Adrenal gland (tissue), 12 donors: ENCODE results near the gene ARHGEF18. TPM values are rescaled to one million over a fixed set of nuclear protein-coding genes. Genes with fewer than 3 reads are reported as not detected.

Source experiments
- DNase-seq, 7 donors: peaks; one replicate each; pipeline ENCODE4 v3.0.0-alpha.2; 2019 to 2020
- H3K27ac ChIP-seq, 5 donors: fragments of 200-600 bp; sonication (generic) in 4 of 5; 1 replicate in 3 of 5; 2 replicates in 2 of 5; pipeline versions ENCODE4 v1.5.1 to v1.8.0; 2016 to 2020; ENCODE audit warnings: mild to moderate bottlenecking in 1 of 5
- H3K27me3 ChIP-seq: fragments of 200-600 bp; 2 replicates; pipeline ENCODE4 v1.8.0; 2021
- H3K36me3 ChIP-seq, 2 donors: fragments of 200-600 bp; replicated peaks in 1 of 2; 1 replicate in 1 of 2; 2 replicates in 1 of 2; pipeline versions ENCODE4 v1.5.1 to v1.8.0; 2018 to 2022
- H3K4me1 ChIP-seq, 2 donors: fragments of 200-600 bp; replicated peaks in 1 of 2; 1 replicate in 1 of 2; 2 replicates in 1 of 2; pipeline versions ENCODE4 v1.5.1 to v1.8.0; 2018 to 2021
- H3K4me3 ChIP-seq, 4 donors: fragments of 200-600 bp; sonication (generic) in 3 of 4; one replicate each; pipeline ENCODE4 v1.5.1; 2016 to 2018
- H3K9me3 ChIP-seq, 3 donors: fragments of 200-600 bp; sonication (generic) in 1 of 3; replicated peaks in 1 of 3; 1 replicate in 2 of 3; 2 replicates in 1 of 3; pipeline versions ENCODE4 v1.5.1 to v1.8.0; 2016 to 2021
- POLR2A ChIP-seq, 2 donors: fragments of 450-650 bp; IDR thresholded peaks; one replicate each; pipeline ENCODE4 v1.6.1; 2017; ENCODE audit warnings: antibody characterized with exemption in 2 of 2, mild to moderate bottlenecking in 2 of 2, moderate library complexity in 1 of 2
- WGBS, 4 donors: extraction: QIAGEN DNeasy Blood & Tissue Kit in 2 of 4; methylation state at CpG; one replicate each; pipeline versions ENCODE4 v1.1.5 to v1.1.7; 2013 to 2017; 5-methylcytosine and 5-hydroxymethylcytosine counted together
- intact Hi-C, 2 donors: fragments of 100-400 bp; cut with DNase I; formaldehyde crosslinking; loops; one replicate each; pipeline versions ENCODE4 v1.14.1 to v1.15.0; 2022 to 2023
- polyA plus RNA-seq, 3 donors: library from polyadenylated mRNA; stranded (reverse); fragments of 200-250 nt in 2 of 3; fragments of 350-450 nt in 1 of 3; fragmentation: Illumina TruSeq in 1 of 3; extraction: RNeasy Lipid Tissue Mini Kit (QIAGEN cat#74804) in 1 of 3; gene quantifications; one replicate each; pipeline ENCODE4 v1.2.3, GENCODE V29; 2013 to 2014
- total RNA-seq, 9 donors: library from RNA; depleted of rRNA in 4 of 9; stranded (reverse); fragments of >200 nt in 4 of 9; fragments of 120-200 nt in 1 of 9; fragmentation: NEBNext Ultra II Directional in 1 of 9; extraction: Animal tissue kit (Norgen Biotek cat#: 25700) in 1 of 9; gene quantifications; one replicate each; pipeline versions ENCODE4 v1.1.0 to v1.2.4, GENCODE V29; 2013 to 2023
- TF ChIP-seq, protein P1 (sequence below), 6 experiments: fragments of 450-650 bp in 4 of 6; fragments of 200-600 bp in 2 of 6; sonication (generic) in 1 of 6; IDR thresholded peaks; 1 replicate in 5 of 6; 2 replicates in 1 of 6; pipeline versions ENCODE4 v1.5.1 to v1.8.0; 2016 to 2021; ENCODE audit warnings: antibody characterized with exemption in 6 of 6, mild to moderate bottlenecking in 2 of 6, moderate library complexity in 1 of 6
- donor health status: healthy with polysubstance abuse.
- donor health status: Bipolar disorder and iron deficiency.
- donor health status: DM: yes; HTN: yes; CAD: no.
- donor health status: DM: no; HTN: no; CAD: no.
- donor health status: DM: no; HTN: no; CAD: no.
- donor health status: DM: yes; HTN: yes; CAD: no.

ARHGEF18 gene
- total and polyA plus RNA-seq, 12 donors: 5.9 to 52.3 (median 32.0) TPM

DNA sequence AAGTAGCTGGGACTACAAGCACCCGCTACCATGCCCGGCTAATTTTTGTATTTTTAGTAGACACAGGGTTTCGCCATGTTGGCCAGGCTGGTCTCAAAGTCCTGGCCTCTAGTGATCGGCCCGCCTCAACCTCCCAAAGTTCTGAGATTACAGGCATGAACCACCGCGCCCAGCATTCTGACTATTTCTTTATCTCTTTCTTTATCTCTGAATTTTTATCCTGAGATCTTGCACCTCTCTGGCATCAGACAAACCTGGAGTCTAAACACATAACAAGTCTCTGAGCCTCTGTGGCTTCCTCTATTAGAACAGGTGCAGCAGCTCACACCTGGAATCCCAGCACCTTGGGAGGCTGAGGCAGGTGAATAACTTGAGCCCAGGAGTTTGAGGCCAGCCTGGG, 28.5 kb downstream of the ARHGEF18 start:
- WGBS, 4 donors: 96 to 98% (median 97%) methylated on average over 7 of the region's 7 CpGs
- DNase-seq: no peak
- Histone ChIP-seq H3K36me3 (no peaks in the 10 kb centered on the region), H3K27me3 (no peaks in the 10 kb centered on the region), H3K4me1 (peaks cover 0 to 4% of the 10 kb centered on the region in 2 donors), H3K9me3 (no peaks in the 10 kb centered on the region), H3K27ac (no peak overlapping the region), H3K4me3 (no peak overlapping the region)
- intact Hi-C loops: no loop called here
- TF ChIP-seq POLR2A (IDR thresholded peaks at IDR 0.05): no peak
- TF ChIP-seq, protein P1, sequence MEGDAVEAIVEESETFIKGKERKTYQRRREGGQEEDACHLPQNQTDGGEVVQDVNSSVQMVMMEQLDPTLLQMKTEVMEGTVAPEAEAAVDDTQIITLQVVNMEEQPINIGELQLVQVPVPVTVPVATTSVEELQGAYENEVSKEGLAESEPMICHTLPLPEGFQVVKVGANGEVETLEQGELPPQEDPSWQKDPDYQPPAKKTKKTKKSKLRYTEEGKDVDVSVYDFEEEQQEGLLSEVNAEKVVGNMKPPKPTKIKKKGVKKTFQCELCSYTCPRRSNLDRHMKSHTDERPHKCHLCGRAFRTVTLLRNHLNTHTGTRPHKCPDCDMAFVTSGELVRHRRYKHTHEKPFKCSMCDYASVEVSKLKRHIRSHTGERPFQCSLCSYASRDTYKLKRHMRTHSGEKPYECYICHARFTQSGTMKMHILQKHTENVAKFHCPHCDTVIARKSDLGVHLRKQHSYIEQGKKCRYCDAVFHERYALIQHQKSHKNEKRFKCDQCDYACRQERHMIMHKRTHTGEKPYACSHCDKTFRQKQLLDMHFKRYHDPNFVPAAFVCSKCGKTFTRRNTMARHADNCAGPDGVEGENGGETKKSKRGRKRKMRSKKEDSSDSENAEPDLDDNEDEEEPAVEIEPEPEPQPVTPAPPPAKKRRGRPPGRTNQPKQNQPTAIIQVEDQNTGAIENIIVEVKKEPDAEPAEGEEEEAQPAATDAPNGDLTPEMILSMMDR (IDR thresholded peaks at IDR 0.05): no peak

DNA sequence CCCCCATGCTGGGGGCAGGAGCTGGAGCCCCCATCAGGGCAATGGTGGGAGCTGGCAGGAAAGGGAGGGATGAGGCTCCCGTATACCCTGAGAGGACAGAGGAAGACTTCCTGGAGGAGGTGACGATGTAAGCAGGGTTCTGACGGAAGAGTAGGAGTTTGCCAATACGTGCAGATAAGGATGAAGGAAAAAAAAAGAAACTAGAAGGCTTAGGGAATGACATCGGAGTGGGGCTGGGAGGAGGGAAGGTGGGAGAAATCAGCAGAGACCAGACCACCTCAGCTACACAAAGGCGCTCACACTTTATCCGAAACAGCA, 32.3 kb downstream of the ARHGEF18 start:
- Histone ChIP-seq H3K4me1 (peaks cover 0 to 4% of the 10 kb centered on the region in 2 donors), H3K27ac (no peak overlapping the region), H3K36me3 (no peaks in the 10 kb centered on the region), H3K9me3 (no peaks in the 10 kb centered on the region), H3K27me3 (no peaks in the 10 kb centered on the region), H3K4me3 (no peak overlapping the region)
- 77 to 86% (median 85%) methylated on average over 7 of the region's 7 CpGs for WGBS, 4 donors
- DNase-seq: no peak
- no peak for TF ChIP-seq POLR2A (IDR thresholded peaks at IDR 0.05)
- TF ChIP-seq, protein P1 (IDR thresholded peaks at IDR 0.05): no peak
- intact Hi-C loops: loop anchor here in 1 of 2 donors (10.0 kb wide), 1 partner anchor 154 kb away; the partner anchor contains the start of gene PNPLA6

DNA sequence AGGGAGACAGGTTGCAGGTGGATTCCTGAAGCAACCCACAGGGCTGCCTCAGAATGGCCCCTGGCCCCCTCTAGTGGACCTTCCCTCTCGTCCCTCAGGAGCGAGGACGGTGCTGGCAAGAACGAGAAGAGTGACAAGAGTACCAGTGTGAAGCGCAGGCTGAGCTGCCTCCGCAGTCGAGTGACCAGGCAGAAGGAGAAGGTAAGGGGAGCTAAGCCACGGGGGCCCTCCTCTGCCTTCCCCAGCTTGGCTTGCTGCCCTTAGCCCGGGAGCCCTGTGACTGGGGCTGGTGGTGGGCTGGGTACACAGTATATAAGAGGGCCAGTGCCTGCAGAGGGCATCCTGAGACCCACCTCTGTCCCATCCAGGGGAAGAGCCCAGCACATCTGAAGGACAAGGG, 34.0 kb downstream of the ARHGEF18 start:
- H3K9me3 ChIP-seq: no peaks in the 10 kb centered on the region
- H3K4me1 ChIP-seq: peaks cover 0 to 4% of the 10 kb centered on the region in 2 donors
- no peak overlapping the region for H3K27ac ChIP-seq
- 79 to 94% (median 85%) methylated on average over 3 to 9 of the region's 9 CpGs for WGBS, 4 donors
- TF ChIP-seq, protein P1 (IDR thresholded peaks at IDR 0.05): no peak
- no peak for TF ChIP-seq POLR2A (IDR thresholded peaks at IDR 0.05)
- H3K4me3 ChIP-seq: no peak overlapping the region
- H3K36me3 ChIP-seq: no peaks in the 10 kb centered on the region
- intact Hi-C loops: loop anchor here in 1 of 2 donors (10.0 kb wide), 1 partner anchor 152 kb away; the partner anchor contains the start of gene PNPLA6
- H3K27me3 ChIP-seq: no peaks in the 10 kb centered on the region
- no peak for DNase-seq

DNA sequence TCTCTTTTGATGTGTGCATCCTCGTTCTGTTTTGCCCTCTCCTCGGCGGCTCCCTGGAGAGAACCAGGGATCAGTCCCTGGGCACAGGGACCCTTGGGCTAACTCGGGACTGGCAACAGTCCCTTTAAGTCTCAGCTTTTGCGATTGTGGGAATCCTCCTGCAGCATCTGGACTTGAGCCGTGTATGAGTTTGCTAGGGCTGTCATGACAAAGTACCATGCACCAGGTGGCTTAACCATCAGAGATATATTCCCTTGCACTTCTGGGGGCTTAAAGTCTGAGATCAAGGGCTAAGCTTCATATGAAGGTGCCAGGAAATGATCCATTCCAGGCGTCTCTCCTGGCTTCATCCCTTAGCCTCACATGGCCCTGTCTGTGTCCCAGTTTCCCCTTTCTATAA, 34.5 kb downstream of the ARHGEF18 start:
- Histone ChIP-seq H3K36me3 (no peaks in the 10 kb centered on the region), H3K4me1 (peaks cover 0 to 4% of the 10 kb centered on the region in 2 donors), H3K9me3 (no peaks in the 10 kb centered on the region), H3K27ac (no peak overlapping the region), H3K27me3 (no peaks in the 10 kb centered on the region), H3K4me3 (no peak overlapping the region)
- intact Hi-C loops: loop anchor here in 1 of 2 donors (10.0 kb wide), 1 partner anchor 152 kb away; the partner anchor contains the start of gene PNPLA6
- 82 to 88% (median 85%) methylated on average over 7 of the region's 7 CpGs for WGBS, 4 donors
- DNase-seq: no peak
- TF ChIP-seq, protein P1 (IDR thresholded peaks at IDR 0.05): no peak
